ENCODE measurements around the gene ZDHHC18.

Gene ZDHHC18

DNA sequence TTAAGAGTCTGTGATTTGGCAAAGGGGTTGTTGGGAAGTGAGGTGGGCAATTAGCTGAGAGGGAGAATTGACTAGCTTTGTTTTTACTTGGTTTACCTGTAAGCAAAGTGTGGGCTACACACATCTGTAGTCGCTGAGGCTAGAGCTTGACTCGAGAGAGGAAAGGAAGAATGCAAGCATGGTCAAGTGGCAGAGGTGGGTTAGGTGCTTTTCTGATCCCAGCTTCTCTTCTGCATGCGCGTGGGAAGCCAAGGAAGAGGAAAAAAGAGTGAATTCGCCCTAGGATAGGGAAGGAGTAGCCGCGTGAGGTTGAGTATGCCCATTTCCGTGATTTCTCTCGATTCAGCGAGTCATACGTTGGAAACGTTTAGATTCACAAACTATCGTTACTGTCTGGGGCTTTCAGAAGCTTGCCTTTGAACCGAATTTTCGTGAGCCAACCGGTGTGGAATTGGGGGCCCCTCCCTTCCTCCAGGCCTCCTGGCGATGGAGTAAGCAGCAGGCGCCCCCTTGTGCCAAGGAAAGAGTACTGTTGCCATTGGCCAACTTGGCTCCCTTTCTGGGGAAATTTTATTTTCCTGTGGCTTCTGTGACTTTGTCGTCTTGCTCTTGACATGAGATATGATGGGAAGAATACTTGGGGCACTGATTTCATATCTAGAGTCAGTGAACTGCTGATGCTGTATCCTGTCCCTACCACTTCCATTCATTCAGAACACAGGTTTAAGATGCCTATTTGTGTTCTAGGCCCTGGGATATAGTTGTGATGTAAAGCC lies 37.5 kb upstream of the ZDHHC18 start (continued):
- TF ChIP-seq ZBTB11 (tag by site-specific recombination; conservative IDR thresholded peaks at IDR 0.05; ENCODE audit: low read depth) = no peak
- no peak for TF ChIP-seq ZNF473 (tag by site-specific recombination; IDR thresholded peaks at IDR 0.05)
- no peak for TF ChIP-seq ZNF302 (tag by site-specific recombination; IDR thresholded peaks at IDR 0.05; ENCODE audit: low read depth)
- TF ChIP-seq ZNF670 (tag by site-specific recombination; IDR thresholded peaks at IDR 0.05; ENCODE audit: low read depth) = no peak
- TF ChIP-seq KLF16 (tag by site-specific recombination; IDR thresholded peaks at IDR 0.05) = no peak
- TF ChIP-seq ZNF776 (tag by site-specific recombination; IDR thresholded peaks at IDR 0.05; ENCODE audit: borderline replicate concordance) = no peak
- no peak for TF ChIP-seq ZNF792 (tag by site-specific recombination; IDR thresholded peaks at IDR 0.05)
- TF ChIP-seq ZNF223 (tag by site-specific recombination; IDR thresholded peaks at IDR 0.05) = no peak
- TF ChIP-seq ZNF274 (IDR thresholded peaks at IDR 0.05; ENCODE audit: low read length) = no peak
- no peak for TF ChIP-seq ZNF274 (tag by site-specific recombination; IDR thresholded peaks at IDR 0.05; ENCODE audit: borderline replicate concordance)
- no peak for TF ChIP-seq SETDB1 (IDR thresholded peaks at IDR 0.05; ENCODE audit: insufficient read length, low read length)
- TF ChIP-seq ZIC2 (tag by site-specific recombination; IDR thresholded peaks at IDR 0.05) = no peak
- TF ChIP-seq ZBTB8A (tag by site-specific recombination; IDR thresholded peaks at IDR 0.05) = no peak
- no peak for TF ChIP-seq ZNF571 (tag by site-specific recombination; IDR thresholded peaks at IDR 0.05)
- TF ChIP-seq ZNF777 (tag by site-specific recombination; IDR thresholded peaks at IDR 0.05; ENCODE audit: borderline replicate concordance) = no peak
- no peak for TF ChIP-seq ZSCAN30 (tag by site-specific recombination; IDR thresholded peaks at IDR 0.05)
- TF ChIP-seq ZNF621 (tag by site-specific recombination; IDR thresholded peaks at IDR 0.05) = no peak
- TF ChIP-seq ZNF132 (tag by site-specific recombination; IDR thresholded peaks at IDR 0.05; ENCODE audit: borderline replicate concordance) = no peak
- TF ChIP-seq ZNF324 (tag by site-specific recombination; IDR thresholded peaks at IDR 0.05) = 0 out of 2 replicates have a peak, but pooled peaks have one; percentile 17
- TF ChIP-seq ZNF747 (tag by site-specific recombination; IDR thresholded peaks at IDR 0.05) = no peak
- TF ChIP-seq ZSCAN5A (tag by site-specific recombination; IDR thresholded peaks at IDR 0.05) = no peak
- TF ChIP-seq, protein P1, sequence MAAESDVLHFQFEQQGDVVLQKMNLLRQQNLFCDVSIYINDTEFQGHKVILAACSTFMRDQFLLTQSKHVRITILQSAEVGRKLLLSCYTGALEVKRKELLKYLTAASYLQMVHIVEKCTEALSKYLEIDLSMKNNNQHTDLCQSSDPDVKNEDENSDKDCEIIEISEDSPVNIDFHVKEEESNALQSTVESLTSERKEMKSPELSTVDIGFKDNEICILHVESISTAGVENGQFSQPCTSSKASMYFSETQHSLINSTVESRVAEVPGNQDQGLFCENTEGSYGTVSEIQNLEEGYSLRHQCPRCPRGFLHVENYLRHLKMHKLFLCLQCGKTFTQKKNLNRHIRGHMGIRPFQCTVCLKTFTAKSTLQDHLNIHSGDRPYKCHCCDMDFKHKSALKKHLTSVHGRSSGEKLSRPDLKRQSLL (tag by site-specific recombination; IDR thresholded peaks at IDR 0.05) = peak; percentile 47; the same call in 1 of the 2 replicates
- no peak for TF ChIP-seq ZNF140 (tag by site-specific recombination; IDR thresholded peaks at IDR 0.05)
- TF ChIP-seq BCL6B (tag by site-specific recombination; IDR thresholded peaks at IDR 0.05) = no peak
- no peak for TF ChIP-seq RBAK (tag by site-specific recombination; IDR thresholded peaks at IDR 0.05)
- TF ChIP-seq PBX3 (CRISPR knock-in tag; IDR thresholded peaks at IDR 0.05) = no peak
- no peak for TF ChIP-seq ZNF311 (tag by site-specific recombination; IDR thresholded peaks at IDR 0.05; ENCODE audit: borderline replicate concordance)
- no peak for TF ChIP-seq ZNF175 (tag by site-specific recombination; IDR thresholded peaks at IDR 0.05)
- TF ChIP-seq KLF7 (tag by site-specific recombination; IDR thresholded peaks at IDR 0.05; ENCODE audit: borderline replicate concordance) = no peak
- no peak for TF ChIP-seq ZNF48 (tag by site-specific recombination; IDR thresholded peaks at IDR 0.05)
- TF ChIP-seq, protein P2, sequence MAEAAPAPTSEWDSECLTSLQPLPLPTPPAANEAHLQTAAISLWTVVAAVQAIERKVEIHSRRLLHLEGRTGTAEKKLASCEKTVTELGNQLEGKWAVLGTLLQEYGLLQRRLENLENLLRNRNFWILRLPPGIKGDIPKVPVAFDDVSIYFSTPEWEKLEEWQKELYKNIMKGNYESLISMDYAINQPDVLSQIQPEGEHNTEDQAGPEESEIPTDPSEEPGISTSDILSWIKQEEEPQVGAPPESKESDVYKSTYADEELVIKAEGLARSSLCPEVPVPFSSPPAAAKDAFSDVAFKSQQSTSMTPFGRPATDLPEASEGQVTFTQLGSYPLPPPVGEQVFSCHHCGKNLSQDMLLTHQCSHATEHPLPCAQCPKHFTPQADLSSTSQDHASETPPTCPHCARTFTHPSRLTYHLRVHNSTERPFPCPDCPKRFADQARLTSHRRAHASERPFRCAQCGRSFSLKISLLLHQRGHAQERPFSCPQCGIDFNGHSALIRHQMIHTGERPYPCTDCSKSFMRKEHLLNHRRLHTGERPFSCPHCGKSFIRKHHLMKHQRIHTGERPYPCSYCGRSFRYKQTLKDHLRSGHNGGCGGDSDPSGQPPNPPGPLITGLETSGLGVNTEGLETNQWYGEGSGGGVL (tag by site-specific recombination; IDR thresholded peaks at IDR 0.05) = no peak

All from HEK293 (cell line).